HepG2 (cell line): Measurements from ENCODE around the gene SDC1. TPM values are rescaled to one million over a fixed set of nuclear protein-coding genes. Genes with fewer than 3 reads are reported as not detected.

Source experiments
- ARID2 ChIP-seq: sonication (generic); formaldehyde crosslinking; IDR thresholded peaks from 2 replicates; pipeline ENCODE4 v1.8.1; 2022; ENCODE audit warnings: mild to moderate bottlenecking, missing genetic modification reagents, borderline replicate concordance
- EEA1 ChIP-seq: sonication (generic); formaldehyde crosslinking; IDR thresholded peaks from 2 replicates; pipeline ENCODE4 v1.5.1; 2020; ENCODE audit warnings: mild to moderate bottlenecking, missing genetic modification reagents, borderline replicate concordance
- FIP1L1 ChIP-seq: fragments of 200-400 bp; formaldehyde crosslinking; IDR thresholded peaks from 2 replicates; pipeline ENCODE4 v1.6.1; 2018; ENCODE audit warnings: low read depth, mild to moderate bottlenecking, low read length, moderate library complexity, borderline replicate concordance; ENCODE audit not compliant: insufficient read depth
- GABPB1 ChIP-seq: IDR thresholded peaks from 2 replicates; pipeline ENCODE4 v1.6.1; 2016; ENCODE audit warnings: mild to moderate bottlenecking, missing genetic modification reagents, moderate library complexity, missing compliant biosample characterization
- HNRNPUL1 ChIP-seq: fragments of 200-400 bp; formaldehyde crosslinking; IDR thresholded peaks from 2 replicates; pipeline ENCODE4 v1.6.1; 2017; ENCODE audit warnings: low read depth, mild to moderate bottlenecking, low read length, moderate library complexity
- IKZF1 ChIP-seq: fragments of 450-650 bp; IDR thresholded peaks from 2 replicates; pipeline ENCODE4 v1.7.1; 2016
- ISX ChIP-seq: sonication (generic); formaldehyde crosslinking; conservative IDR thresholded peaks from 2 replicates; pipeline ENCODE4 v1.5.0; 2020; ENCODE audit warnings: missing genetic modification reagents
- JUN ChIP-seq: sonication (generic); formaldehyde crosslinking; IDR thresholded peaks from 2 replicates; pipeline ENCODE4 v1.4.0; 2020; ENCODE audit warnings: mild to moderate bottlenecking, missing genetic modification reagents
- NBN ChIP-seq: fragments of 450-650 bp; conservative IDR thresholded peaks from 2 replicates; pipeline ENCODE4 v1.6.1; 2017
- REL ChIP-seq: sonication (generic); formaldehyde crosslinking; conservative IDR thresholded peaks from 2 replicates; pipeline ENCODE4 v1.8.0; 2022; ENCODE audit warnings: mild to moderate bottlenecking, missing genetic modification reagents, moderate library complexity
- RFXAP ChIP-seq: sonication (generic); formaldehyde crosslinking; IDR thresholded peaks from 2 replicates; pipeline ENCODE4 v1.4.0; 2020; ENCODE audit warnings: missing genetic modification reagents, borderline replicate concordance
- SIN3B ChIP-seq: fragments of 150-350 bp; IDR thresholded peaks from 2 replicates; pipeline ENCODE4 v1.6.1; 2014; ENCODE audit warnings: low read length
- TIGD3 ChIP-seq: sonication (generic); formaldehyde crosslinking; IDR thresholded peaks from 2 replicates; pipeline ENCODE4 v1.5.1; 2020; ENCODE audit warnings: mild to moderate bottlenecking, missing genetic modification reagents, borderline replicate concordance
- ZNF251 ChIP-seq: sonication (generic); formaldehyde crosslinking; IDR thresholded peaks from 2 replicates; pipeline ENCODE4 v1.9.0; 2021; ENCODE audit warnings: mild to moderate bottlenecking, missing genetic modification reagents
- ZNF646 ChIP-seq: sonication (generic); formaldehyde crosslinking; IDR thresholded peaks from 2 replicates; pipeline ENCODE4 v1.9.0; 2021; ENCODE audit warnings: mild to moderate bottlenecking, missing genetic modification reagents
- ZNF7 ChIP-seq: IDR thresholded peaks from 2 replicates; pipeline ENCODE4 v1.6.1; 2016; ENCODE audit warnings: missing biosample characterization, missing genetic modification reagents
- polyA plus RNA-seq, 8 experiments: library from polyadenylated mRNA; depleted of rRNA in 3 of 8; stranded (reverse) in 7 of 8; unstranded in 1 of 8; fragments of >200 nt; fragmentation: Illumina TruSeq in 4 of 8; extraction: Trizol in 4 of 8; gene quantifications; 2 replicates each; pipeline versions ENCODE4 v1.2.1 to v1.2.3, GENCODE V29; 2011 to 2016; ENCODE audit warnings: low read depth in 4 of 8, missing spikeins in 1 of 8, mixed read lengths in 1 of 8; ENCODE audit not compliant: insufficient read depth in 1 of 8
- total RNA-seq, 5 experiments: library from RNA; depleted of rRNA; stranded (reverse); fragments of >200 nt; fragmentation: Illumina TruSeq; extraction: Trizol; gene quantifications; 2 replicates each; pipeline ENCODE4 v1.2.3, GENCODE V29; 2016; ENCODE audit warnings: low read depth in 1 of 5
- TF ChIP-seq, protein P1 (sequence below): IDR thresholded peaks from 2 replicates; pipeline ENCODE4 v1.6.1; 2012; ENCODE audit warnings: inconsistent platforms
- TF ChIP-seq, protein P2 (sequence below): sonication (generic); formaldehyde crosslinking; IDR thresholded peaks from 2 replicates; pipeline ENCODE4 v1.5.0; 2020; ENCODE audit warnings: missing genetic modification reagents, mild to moderate bottlenecking, borderline replicate concordance
- TF ChIP-seq, protein P3 (sequence below): sonication (generic); formaldehyde crosslinking; IDR thresholded peaks from 2 replicates; pipeline ENCODE4 v1.4.0; 2020; ENCODE audit warnings: missing genetic modification reagents
- TF ChIP-seq, protein P4 (sequence below): sonication (generic); formaldehyde crosslinking; IDR thresholded peaks from 2 replicates; pipeline ENCODE4 v1.8.0; 2022; ENCODE audit warnings: missing genetic modification reagents, mild to moderate bottlenecking, inconsistent platforms, borderline replicate concordance

Gene SDC1
- total and polyA plus RNA-seq, 2 of the 13 experiments (the other 11 are each of a cell fraction or from before 2014, with no cell fraction given), result 108 to 119 TPM

DNA sequence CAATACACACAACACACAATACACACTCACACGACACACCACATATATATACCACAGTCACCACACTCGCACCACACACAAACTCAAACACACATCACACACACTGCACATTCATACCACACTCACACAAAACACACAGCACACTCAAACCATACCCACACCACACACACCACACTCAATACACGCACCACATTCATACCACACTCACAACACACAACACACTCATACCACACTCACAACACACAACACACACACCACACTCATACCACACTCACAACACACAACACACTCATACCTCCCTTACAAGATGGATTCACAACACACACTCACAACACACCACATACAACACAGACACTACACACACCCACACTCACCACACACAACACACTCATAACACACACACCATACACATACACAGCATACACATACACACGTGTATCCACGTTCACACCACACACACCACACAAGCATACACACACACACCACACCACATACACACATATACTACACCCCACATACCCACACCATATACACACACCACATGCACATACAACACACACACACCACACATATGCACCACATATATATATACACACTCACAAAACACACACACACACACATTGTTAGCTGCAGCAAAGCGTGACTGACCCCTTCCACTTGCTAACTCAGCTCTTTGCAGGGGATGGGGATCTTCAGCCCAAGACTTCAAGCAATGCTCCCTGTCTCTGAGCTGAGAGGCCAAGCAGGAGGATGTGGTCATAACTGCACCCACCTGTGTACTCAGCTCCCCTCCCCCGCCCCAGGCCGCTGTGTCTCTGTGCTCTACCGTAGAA, 59.0 kb downstream of the SDC1 start (continued):
- TF ChIP-seq IKZF1, result peak; percentile 93; the same call in 1 of the 2 replicates
- no peak for TF ChIP-seq ZNF251 (CRISPR knock-in tag)
- TF ChIP-seq HNRNPUL1, result no peak
- no peak for TF ChIP-seq TIGD3 (CRISPR knock-in tag)
- no peak for TF ChIP-seq EEA1
- no peak for TF ChIP-seq ZNF7 (CRISPR knock-in tag)
- TF ChIP-seq, protein P1, sequence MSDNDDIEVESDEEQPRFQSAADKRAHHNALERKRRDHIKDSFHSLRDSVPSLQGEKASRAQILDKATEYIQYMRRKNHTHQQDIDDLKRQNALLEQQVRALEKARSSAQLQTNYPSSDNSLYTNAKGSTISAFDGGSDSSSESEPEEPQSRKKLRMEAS, result no peak
- TF ChIP-seq, protein P2, sequence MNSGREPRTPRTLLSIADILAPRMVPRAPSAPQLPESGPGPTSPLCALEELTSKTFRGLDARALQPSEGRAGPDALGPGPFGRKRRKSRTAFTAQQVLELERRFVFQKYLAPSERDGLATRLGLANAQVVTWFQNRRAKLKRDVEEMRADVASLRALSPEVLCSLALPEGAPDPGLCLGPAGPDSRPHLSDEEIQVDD, result no peak
- TF ChIP-seq ARID2, result no peak
- TF ChIP-seq ISX (CRISPR knock-in tag), result no peak
- TF ChIP-seq FIP1L1, result no peak
- TF ChIP-seq NBN, result 0 out of 2 replicates have a peak, but pooled peaks have one; percentile 95
- TF ChIP-seq REL (CRISPR knock-in tag), result no peak
- TF ChIP-seq, protein P3, sequence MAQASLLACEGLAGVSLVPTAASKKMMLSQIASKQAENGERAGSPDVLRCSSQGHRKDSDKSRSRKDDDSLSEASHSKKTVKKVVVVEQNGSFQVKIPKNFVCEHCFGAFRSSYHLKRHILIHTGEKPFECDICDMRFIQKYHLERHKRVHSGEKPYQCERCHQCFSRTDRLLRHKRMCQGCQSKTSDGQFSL (CRISPR knock-in tag), result no peak
- TF ChIP-seq GABPB1, result no peak
- no peak for TF ChIP-seq JUN (CRISPR knock-in tag)
- TF ChIP-seq SIN3B, result no peak
- TF ChIP-seq, protein P4, sequence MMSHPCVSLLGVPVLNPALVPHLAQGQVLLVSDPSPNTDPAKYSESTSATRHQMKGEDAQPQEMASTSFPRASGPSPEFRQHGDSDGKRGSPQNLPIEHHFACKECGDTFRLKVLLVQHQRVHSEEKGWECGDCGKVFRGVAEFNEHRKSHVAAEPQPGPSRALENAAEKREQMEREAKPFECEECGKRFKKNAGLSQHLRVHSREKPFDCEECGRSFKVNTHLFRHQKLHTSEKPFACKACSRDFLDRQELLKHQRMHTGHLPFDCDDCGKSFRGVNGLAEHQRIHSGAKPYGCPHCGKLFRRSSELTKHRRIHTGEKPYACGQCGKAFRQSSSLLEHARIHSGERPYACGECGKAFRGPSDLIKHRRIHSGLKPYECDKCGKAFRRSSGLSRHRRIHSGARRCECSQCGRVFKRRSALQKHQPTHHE (CRISPR knock-in tag), result no peak
- no peak for TF ChIP-seq RFXAP (CRISPR knock-in tag)
- TF ChIP-seq ZNF646, result peak; percentile 89
